DND-41 (cell line): ENCODE data around the gene METTL25.

Experiments
- CTCF ChIP-seq: IDR thresholded peaks from 2 replicates; pipeline ENCODE4 v1.5.1; 2012; ENCODE audit warnings: borderline replicate concordance, low read length, moderate library complexity, mild to moderate bottlenecking; ENCODE audit not compliant: poor library complexity, severe bottlenecking; ENCODE audit errors: extremely low read depth
- EZH2 ChIP-seq: IDR thresholded peaks from 3 replicates; pipeline ENCODE4 v1.6.1; 2012; ENCODE audit warnings: borderline replicate concordance, low read depth, mild to moderate bottlenecking, moderate library complexity, low read length, inconsistent platforms; ENCODE audit not compliant: severe bottlenecking

DNA sequence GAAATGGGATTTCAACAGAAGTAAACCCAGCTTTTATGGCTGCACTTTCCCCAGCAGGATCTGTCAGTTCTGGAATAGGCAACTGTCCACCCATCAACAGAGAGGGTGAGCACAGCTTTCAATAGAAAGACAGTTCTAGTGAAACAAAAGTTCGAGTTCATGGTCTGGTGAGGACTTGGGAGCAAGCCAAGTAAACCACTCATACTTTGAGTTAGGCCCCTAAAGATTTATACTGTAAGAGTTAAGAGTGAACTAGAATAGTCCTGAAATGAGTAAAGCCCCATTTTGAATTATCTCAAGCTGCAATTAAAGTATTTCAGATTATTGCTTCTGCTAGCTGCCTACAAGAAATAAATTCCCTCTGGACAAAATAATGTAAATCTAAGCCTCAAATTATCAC, 82.6 kb downstream of the METTL25 start:
- TF ChIP-seq CTCF: no peak
- TF ChIP-seq EZH2: no peak
